HepG2 (cell line): ENCODE measurements around the gene UNC13D. TPM values are rescaled to one million over a fixed set of nuclear protein-coding genes. Genes with fewer than 3 reads are reported as not detected.

ENCODE experiments used
- ATF7 ChIP-seq, 2 experiments: fragments of 450-650 bp in 1 of 2; sonication (generic) in 1 of 2; formaldehyde crosslinking in 1 of 2; IDR thresholded peaks; 2 replicates each; pipeline versions ENCODE4 v1.4.0 to v1.6.1; 2016 to 2020; ENCODE audit warnings: antibody characterized with exemption in 1 of 2, mild to moderate bottlenecking in 1 of 2, missing genetic modification reagents in 1 of 2
- FLYWCH1 ChIP-seq: sonication (generic); formaldehyde crosslinking; IDR thresholded peaks from 2 replicates; pipeline ENCODE4 v1.8.1; 2023; ENCODE audit warnings: mild to moderate bottlenecking, missing genetic modification reagents
- GATA4 ChIP-seq: sonication (generic); IDR thresholded peaks from 2 replicates; pipeline ENCODE4 v1.6.1; 2016; ENCODE audit warnings: antibody characterized with exemption, low read depth, borderline replicate concordance
- GTF2F1 ChIP-seq: fragments of 150-350 bp; IDR thresholded peaks from 2 replicates; pipeline ENCODE4 v1.6.1; 2014; ENCODE audit warnings: low read length
- HMGA1 ChIP-seq: sonication (generic); formaldehyde crosslinking; conservative IDR thresholded peaks from 2 replicates; pipeline ENCODE4 v1.4.0; 2020; ENCODE audit warnings: missing genetic modification reagents
- HNRNPL ChIP-seq: fragments of 200-400 bp; formaldehyde crosslinking; IDR thresholded peaks from 2 replicates; pipeline ENCODE4 v1.6.1; 2017; ENCODE audit warnings: mild to moderate bottlenecking, low read depth, low read length
- KDM6A ChIP-seq: IDR thresholded peaks from 2 replicates; pipeline ENCODE4 v1.6.1; 2016; ENCODE audit warnings: low read depth
- NFKB2 ChIP-seq: sonication (generic); formaldehyde crosslinking; IDR thresholded peaks from 2 replicates; pipeline ENCODE4 v1.4.0; 2020; ENCODE audit warnings: missing genetic modification reagents, borderline replicate concordance
- SNAPC4 ChIP-seq: sonication (generic); formaldehyde crosslinking; IDR thresholded peaks from 2 replicates; pipeline ENCODE4 v1.4.0; 2020; ENCODE audit warnings: mild to moderate bottlenecking, missing genetic modification reagents
- TRAFD1 ChIP-seq: sonication (generic); formaldehyde crosslinking; IDR thresholded peaks from 2 replicates; pipeline ENCODE4 v1.5.1; 2020; ENCODE audit warnings: missing genetic modification reagents, mild to moderate bottlenecking, borderline replicate concordance
- ZNF224 ChIP-seq: sonication (generic); formaldehyde crosslinking; IDR thresholded peaks from 2 replicates; pipeline ENCODE4 v1.5.0; 2020; ENCODE audit warnings: mild to moderate bottlenecking, missing genetic modification reagents
- ZNF253 ChIP-seq: sonication (generic); formaldehyde crosslinking; IDR thresholded peaks from 2 replicates; pipeline ENCODE4 v1.8.0; 2022; ENCODE audit warnings: mild to moderate bottlenecking, missing genetic modification reagents, borderline replicate concordance
- ZNF317 ChIP-seq: sonication (generic); formaldehyde crosslinking; IDR thresholded peaks from 2 replicates; pipeline ENCODE4 v1.5.0; 2020; ENCODE audit warnings: mild to moderate bottlenecking, missing genetic modification reagents
- ZNF335 ChIP-seq: sonication (generic); formaldehyde crosslinking; IDR thresholded peaks from 2 replicates; pipeline ENCODE4 v1.4.0; 2020; ENCODE audit warnings: missing genetic modification reagents
- ZNF543 ChIP-seq: sonication (generic); formaldehyde crosslinking; IDR thresholded peaks from 2 replicates; pipeline ENCODE4 v1.4.0; 2020; ENCODE audit warnings: mild to moderate bottlenecking, missing genetic modification reagents
- ZNF569 ChIP-seq: sonication (generic); formaldehyde crosslinking; IDR thresholded peaks from 2 replicates; pipeline ENCODE4 v1.5.0; 2020; ENCODE audit warnings: mild to moderate bottlenecking, missing genetic modification reagents, moderate library complexity, borderline replicate concordance
- ZNF782 ChIP-seq: sonication (generic); formaldehyde crosslinking; IDR thresholded peaks from 2 replicates; pipeline ENCODE4 v1.4.0; 2020; ENCODE audit warnings: missing genetic modification reagents, mild to moderate bottlenecking, borderline replicate concordance
- ZNF792 ChIP-seq: IDR thresholded peaks from 2 replicates; pipeline ENCODE4 v1.6.1; 2016
- ZNF841 ChIP-seq: sonication (generic); formaldehyde crosslinking; IDR thresholded peaks from 2 replicates; pipeline ENCODE4 v1.8.1; 2023; ENCODE audit warnings: missing genetic modification reagents, borderline replicate concordance
- ZSCAN5A ChIP-seq: sonication (generic); formaldehyde crosslinking; IDR thresholded peaks from 2 replicates; pipeline ENCODE4 v1.8.0; 2022; ENCODE audit warnings: mild to moderate bottlenecking, missing genetic modification reagents, borderline replicate concordance
- polyA plus RNA-seq, 8 experiments: library from polyadenylated mRNA; depleted of rRNA in 3 of 8; stranded (reverse) in 7 of 8; unstranded in 1 of 8; fragments of >200 nt; fragmentation: Illumina TruSeq in 4 of 8; extraction: Trizol in 4 of 8; gene quantifications; 2 replicates each; pipeline versions ENCODE4 v1.2.1 to v1.2.3, GENCODE V29; 2011 to 2016; ENCODE audit warnings: low read depth in 4 of 8, missing spikeins in 1 of 8, mixed read lengths in 1 of 8; ENCODE audit not compliant: insufficient read depth in 1 of 8
- total RNA-seq, 5 experiments: library from RNA; depleted of rRNA; stranded (reverse); fragments of >200 nt; fragmentation: Illumina TruSeq; extraction: Trizol; gene quantifications; 2 replicates each; pipeline ENCODE4 v1.2.3, GENCODE V29; 2016; ENCODE audit warnings: low read depth in 1 of 5

Gene UNC13D
- total and polyA plus RNA-seq, 2 of the 13 experiments (the other 11 are each of a cell fraction or from before 2014, with no cell fraction given): 29.7 to 42.7 TPM

- TF ChIP-seq TRAFD1 (0 out of 2 replicates have a peak, but pooled peaks have one; percentile 84), FLYWCH1 (CRISPR knock-in tag) (no peak), HMGA1 (CRISPR knock-in tag) (no peak), NFKB2 (peak; percentile 87; the same call in 1 of the 2 replicates), ZNF543 (peak; percentile 95), ZNF782 (CRISPR knock-in tag) (no peak), ZNF317 (CRISPR knock-in tag) (peak; percentile 67; the same call in 1 of the 2 replicates), ZSCAN5A (CRISPR knock-in tag) (peak; percentile 63; the same call in 1 of the 2 replicates), KDM6A (CRISPR knock-in tag) (peak; percentile 68), SNAPC4 (CRISPR knock-in tag) (peak; percentile 76; the same call in 1 of the 2 replicates), GATA4 (peak; percentile 32; the same call in 1 of the 2 replicates), ZNF841 (no peak), HNRNPL (peak; percentile 99), ZNF792 (CRISPR knock-in tag) (peak; percentile 92), ATF7 (IDR thresholded peaks at IDR 0.05) (no peak), ATF7 (CRISPR knock-in tag; IDR thresholded peaks at IDR 0.05) (peak; percentile 66), ZNF253 (CRISPR knock-in tag) (no peak), ZNF224 (peak; percentile 94), GTF2F1 (no peak), ZNF335 (CRISPR knock-in tag) (peak; percentile 91), ZNF569 (CRISPR knock-in tag) (no peak)
These were observed 28.5 kb upstream of the UNC13D start (continued) for GRCh38 chr17:75872434-75873351.
